Measurements from ENCODE around the gene CSK.
A peak's percentile ranks its signal among the peaks of the same experiment; 100 is the strongest.

GRCh38 chr15:74842581-74843444, 60.9 kb downstream of the CSK start, which contains the start of gene ULK3:
- TF ChIP-seq, protein P1, sequence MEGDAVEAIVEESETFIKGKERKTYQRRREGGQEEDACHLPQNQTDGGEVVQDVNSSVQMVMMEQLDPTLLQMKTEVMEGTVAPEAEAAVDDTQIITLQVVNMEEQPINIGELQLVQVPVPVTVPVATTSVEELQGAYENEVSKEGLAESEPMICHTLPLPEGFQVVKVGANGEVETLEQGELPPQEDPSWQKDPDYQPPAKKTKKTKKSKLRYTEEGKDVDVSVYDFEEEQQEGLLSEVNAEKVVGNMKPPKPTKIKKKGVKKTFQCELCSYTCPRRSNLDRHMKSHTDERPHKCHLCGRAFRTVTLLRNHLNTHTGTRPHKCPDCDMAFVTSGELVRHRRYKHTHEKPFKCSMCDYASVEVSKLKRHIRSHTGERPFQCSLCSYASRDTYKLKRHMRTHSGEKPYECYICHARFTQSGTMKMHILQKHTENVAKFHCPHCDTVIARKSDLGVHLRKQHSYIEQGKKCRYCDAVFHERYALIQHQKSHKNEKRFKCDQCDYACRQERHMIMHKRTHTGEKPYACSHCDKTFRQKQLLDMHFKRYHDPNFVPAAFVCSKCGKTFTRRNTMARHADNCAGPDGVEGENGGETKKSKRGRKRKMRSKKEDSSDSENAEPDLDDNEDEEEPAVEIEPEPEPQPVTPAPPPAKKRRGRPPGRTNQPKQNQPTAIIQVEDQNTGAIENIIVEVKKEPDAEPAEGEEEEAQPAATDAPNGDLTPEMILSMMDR (IDR thresholded peaks at IDR 0.05), result peak; percentile 37 to 96 (median 84)
- peak in 2 of 4 donors; percentile 67 to 72 for TF ChIP-seq POLR2A (IDR thresholded peaks at IDR 0.05)

Measured in esophagus squamous epithelium (tissue), 4 donors.